Mesendoderm (in vitro differentiated cells): ENCODE results near the gene MAVS.
"Not testable (repeated sequence)": the region's sequence is repeated elsewhere in the genome, so short reads cannot be mapped to it uniquely, and the experiment has no call there.

Experiments
- DNase-seq: peaks from one replicate; pipeline ENCODE4 v3.0.0; 2013
- H2AK5ac ChIP-seq: 2 replicates; pipeline ENCODE4 v1.6.1; 2013; ENCODE audit warnings: low read length, inconsistent platforms
- H2BK120ac ChIP-seq: 2 replicates; pipeline ENCODE4 v1.6.1; 2013; ENCODE audit warnings: low read depth, mild to moderate bottlenecking, low read length, moderate library complexity, mixed read lengths
- H2BK15ac ChIP-seq: replicated peaks from 2 replicates; pipeline ENCODE4 v1.6.1; 2013; ENCODE audit warnings: low read depth, mild to moderate bottlenecking, moderate library complexity
- H2BK5ac ChIP-seq: 2 replicates; pipeline ENCODE4 v1.6.1; 2013; ENCODE audit warnings: low read length, inconsistent platforms
- H3K18ac ChIP-seq: 2 replicates; pipeline ENCODE4 v1.6.1; 2013; ENCODE audit warnings: mild to moderate bottlenecking, low read length, mixed read lengths
- H3K23ac ChIP-seq: one replicate; pipeline ENCODE4 v1.6.1; 2013; ENCODE audit warnings: low read length
- H3K27ac ChIP-seq: 2 replicates; pipeline ENCODE4 v1.5.1; 2013; ENCODE audit warnings: low read depth, mild to moderate bottlenecking, inconsistent platforms, low read length, moderate library complexity
- H3K27me3 ChIP-seq: 2 replicates; pipeline ENCODE4 v1.6.1; 2013; ENCODE audit warnings: low read length, control low read depth, mild to moderate bottlenecking, inconsistent platforms; ENCODE audit not compliant: insufficient read depth, poor library complexity
- H3K36me3 ChIP-seq: 2 replicates; pipeline ENCODE4 v1.6.1; 2013; ENCODE audit warnings: low read length, inconsistent platforms; ENCODE audit not compliant: control insufficient read depth, insufficient read depth
- H3K4ac ChIP-seq: one replicate; pipeline ENCODE4 v1.6.1; 2013; ENCODE audit warnings: low read depth, mild to moderate bottlenecking, low read length, moderate library complexity
- H3K4me1 ChIP-seq: 2 replicates; pipeline ENCODE4 v1.6.1; 2013; ENCODE audit warnings: low read depth, low read length, inconsistent platforms; ENCODE audit not compliant: control insufficient read depth
- H3K4me2 ChIP-seq: 2 replicates; pipeline ENCODE4 v1.6.1; 2013; ENCODE audit warnings: low read length
- H3K4me3 ChIP-seq: 2 replicates; pipeline ENCODE4 v1.5.1; 2013; ENCODE audit warnings: mild to moderate bottlenecking, low read length
- H3K56ac ChIP-seq: one replicate; pipeline ENCODE4 v1.6.1; 2013; ENCODE audit warnings: low read length
- H3K79me1 ChIP-seq: 2 replicates; pipeline ENCODE4 v1.6.1; 2013; ENCODE audit warnings: low read length, inconsistent platforms
- H3K79me2 ChIP-seq: 2 replicates; pipeline ENCODE4 v1.6.1; 2013; ENCODE audit warnings: mild to moderate bottlenecking, low read length; ENCODE audit not compliant: control insufficient read depth, insufficient read depth
- H3K9ac ChIP-seq: 2 replicates; pipeline ENCODE4 v1.6.1; 2013; ENCODE audit warnings: low read length, inconsistent platforms
- H4K5ac ChIP-seq: one replicate; pipeline ENCODE4 v1.6.1; 2013; ENCODE audit warnings: low read length
- H4K8ac ChIP-seq: one replicate; pipeline ENCODE4 v1.6.1; 2013; ENCODE audit warnings: low read depth, mild to moderate bottlenecking, control low read depth, low read length, moderate library complexity
- WGBS: extraction: QIAGEN DNeasy Blood & Tissue Kit; methylation state at CpG from one replicate; pipeline ENCODE4 v1.1.7; 2013; ENCODE audit warnings: low lambda C conversion rate, missing lambda C conversion rate; ENCODE audit not compliant: insufficient coverage; ENCODE audit errors: extremely low coverage; 5-methylcytosine and 5-hydroxymethylcytosine counted together

Gene MAVS

DNA sequence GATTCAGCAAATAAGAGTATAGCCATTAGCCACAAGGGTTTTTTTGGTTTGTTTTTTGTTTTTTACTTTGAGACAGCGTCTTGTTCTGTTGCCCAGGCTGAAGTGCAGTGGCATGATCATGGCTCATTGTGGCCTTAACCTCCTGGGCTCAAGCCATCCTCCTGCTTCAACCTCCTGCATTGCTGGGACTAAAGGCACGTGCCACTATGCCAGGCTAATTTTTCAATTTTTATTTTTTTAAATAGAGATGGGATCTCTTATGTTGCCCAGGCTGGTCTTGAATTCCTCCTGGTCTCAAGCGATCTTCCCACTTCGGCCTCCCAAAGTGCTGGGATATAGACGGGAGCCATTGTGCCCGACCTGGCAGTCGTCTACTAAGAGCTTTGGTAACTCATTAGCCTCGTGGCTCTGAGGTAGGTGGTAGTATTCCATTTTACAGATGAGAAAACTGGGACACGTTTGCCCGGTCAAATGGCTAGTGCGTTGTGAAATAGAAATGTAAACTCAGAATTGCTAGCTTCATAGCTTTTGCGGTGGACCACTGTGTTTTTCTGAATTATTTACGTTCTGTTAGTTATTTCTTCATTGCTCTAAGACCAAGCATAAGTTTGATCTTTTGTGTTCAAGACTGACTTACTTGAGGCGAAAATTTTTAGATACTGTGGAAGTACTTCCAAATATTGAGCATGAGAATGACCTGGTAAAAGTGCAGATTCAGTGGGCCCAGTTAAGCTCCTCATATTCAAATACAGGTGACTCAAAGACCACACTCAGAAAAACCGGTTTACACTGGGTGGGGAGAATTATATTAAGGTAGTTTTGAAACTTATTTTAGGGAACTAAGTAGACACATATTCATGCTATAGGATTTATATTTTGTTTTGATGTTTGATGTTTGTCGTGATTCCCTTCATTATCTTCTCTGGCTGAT lies 44.6 kb downstream of the MAVS start:
- H3K36me3 ChIP-seq, result peaks cover 3% of the 10 kb centered on the region
- no peaks in the 10 kb centered on the region for H3K27me3 ChIP-seq
- no CpG with 5 or more reads among the region's 16 CpGs for WGBS
- H3K4ac ChIP-seq, result no peak overlapping the region
- DNase-seq, result no peak
- H3K18ac ChIP-seq, result no peak overlapping the region
- no peak overlapping the region for H4K8ac ChIP-seq
- H3K79me2 ChIP-seq, result peaks cover 75% of the 10 kb centered on the region
- no peak overlapping the region for H3K23ac ChIP-seq
- peak overlapping the region; percentile 95 for H3K4me3 ChIP-seq
- H3K4me2 ChIP-seq, result peak overlapping the region; percentile 52
- peak overlapping the region; percentile 96 for H3K56ac ChIP-seq
- H2BK5ac ChIP-seq, result no peak overlapping the region
- H3K27ac ChIP-seq, result no peak overlapping the region
- H3K4me1 ChIP-seq, result peaks cover 10% of the 10 kb centered on the region
- H3K79me1 ChIP-seq, result peaks cover 7% of the 10 kb centered on the region
- H2BK120ac ChIP-seq, result no peak overlapping the region
- H2AK5ac ChIP-seq, result no peak overlapping the region
- peak overlapping the region; percentile 99 for H3K9ac ChIP-seq
- no peak overlapping the region for H2BK15ac ChIP-seq
- no peak overlapping the region for H4K5ac ChIP-seq

DNA sequence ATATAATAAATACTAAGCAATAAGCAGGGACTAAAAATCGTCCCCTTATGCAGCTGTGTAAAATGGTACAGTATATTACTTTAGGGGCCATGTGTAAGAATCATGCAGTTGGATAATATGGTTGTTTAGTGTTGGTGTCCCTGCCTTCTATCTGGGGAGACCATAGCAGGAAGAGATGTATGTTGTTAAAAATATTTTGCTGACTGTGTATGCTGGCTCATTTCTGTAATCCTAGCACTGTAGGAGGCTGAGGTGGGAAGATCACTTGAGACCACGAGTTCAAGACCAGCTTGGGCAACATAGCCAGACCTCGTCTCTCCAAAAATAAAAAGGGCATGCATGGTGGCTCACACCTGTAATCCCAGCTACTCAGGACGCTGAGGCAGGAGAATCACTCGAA lies 48.2 kb downstream of the MAVS start:
- Histone ChIP-seq H3K79me2 (peaks cover 93% of the 10 kb centered on the region), H3K4me3 (no peak overlapping the region), H3K27me3 (no peaks in the 10 kb centered on the region), H2BK5ac (no peak overlapping the region), H2BK15ac (no peak overlapping the region), H3K56ac (no peak overlapping the region), H3K36me3 (peaks cover 3% of the 10 kb centered on the region), H3K4ac (no peak overlapping the region), H3K27ac (no peak overlapping the region), H3K23ac (no peak overlapping the region), H3K79me1 (no peaks in the 10 kb centered on the region), H2BK120ac (no peak overlapping the region), H3K4me1 (peaks cover 9% of the 10 kb centered on the region), H4K8ac (no peak overlapping the region), H3K9ac (no peak overlapping the region), H3K18ac (no peak overlapping the region), H3K4me2 (no peak overlapping the region), H2AK5ac (no peak overlapping the region), H4K5ac (no peak overlapping the region)
- no CpG with 5 or more reads among the region's 5 CpGs for WGBS
- no peak for DNase-seq

DNA sequence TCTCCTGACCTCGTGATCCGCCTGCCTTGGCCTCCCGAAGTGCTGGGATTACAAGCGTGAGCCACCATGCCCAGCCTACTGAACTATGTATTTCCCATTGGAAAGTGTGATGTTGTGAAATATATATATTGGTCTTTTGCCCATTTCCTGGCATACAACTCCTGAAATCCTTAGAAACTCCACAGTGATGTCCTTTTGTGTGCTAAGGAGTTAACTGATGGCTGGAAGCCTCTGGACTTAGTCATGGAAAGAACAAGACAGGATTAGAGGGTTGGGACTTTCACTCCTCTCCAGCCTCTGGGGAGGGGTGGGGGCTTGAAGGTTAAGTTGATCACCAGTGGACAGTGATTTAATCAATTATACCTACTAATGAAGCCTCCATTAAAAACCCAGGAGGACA lies 49.7 kb downstream of the MAVS start:
- Histone ChIP-seq H2BK5ac (no peak overlapping the region), H3K9ac (no peak overlapping the region), H3K18ac (no peak overlapping the region), H2BK15ac (no peak overlapping the region), H4K8ac (no peak overlapping the region), H4K5ac (no peak overlapping the region), H3K4ac (no peak overlapping the region), H2AK5ac (no peak overlapping the region), H3K36me3 (peaks cover 3% of the 10 kb centered on the region), H3K79me1 (no peaks in the 10 kb centered on the region), H3K4me3 (no peak overlapping the region), H3K4me2 (no peak overlapping the region), H2BK120ac (no peak overlapping the region), H3K56ac (no peak overlapping the region), H3K4me1 (peaks cover 9% of the 10 kb centered on the region), H3K23ac (no peak overlapping the region), H3K79me2 (peaks cover 87% of the 10 kb centered on the region), H3K27me3 (no peaks in the 10 kb centered on the region), H3K27ac (no peak overlapping the region)
- no peak for DNase-seq
- no CpG with 5 or more reads among the region's 4 CpGs for WGBS

DNA sequence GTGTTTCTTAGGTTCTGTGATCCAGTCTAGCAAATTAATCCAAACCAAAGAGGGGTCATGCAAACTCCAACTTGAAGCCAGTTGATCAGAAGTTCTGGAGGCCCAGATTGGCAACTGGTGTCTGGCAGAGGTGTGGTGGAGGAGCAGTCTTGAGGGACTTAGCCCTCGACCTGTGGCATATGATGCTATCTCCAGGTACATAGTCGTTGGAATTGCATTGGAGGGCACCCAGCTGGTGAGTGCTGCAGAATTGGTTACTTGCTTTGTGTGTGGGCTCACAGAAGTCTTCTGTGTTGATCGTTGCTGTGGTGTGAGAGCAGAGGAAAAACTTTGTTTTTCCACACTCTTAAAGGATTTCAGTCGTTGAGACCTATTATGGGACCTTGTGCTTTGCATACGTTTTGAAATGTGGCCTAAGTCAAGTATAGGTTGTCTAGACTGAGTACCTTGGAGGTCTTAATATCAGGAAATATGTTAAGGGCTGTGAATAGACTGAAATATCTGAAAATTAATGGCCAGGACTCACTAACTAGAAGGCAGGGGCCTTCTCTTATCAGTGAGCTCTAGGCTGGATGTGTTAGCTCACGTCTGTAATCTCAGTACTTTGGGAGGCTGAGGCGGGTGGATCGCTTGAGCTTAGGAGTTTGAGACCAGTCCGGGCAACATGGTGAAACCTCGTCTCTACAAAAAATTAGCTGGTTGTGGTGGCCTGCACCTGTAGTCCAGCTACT lies 50.4 kb downstream of the MAVS start:
- Histone ChIP-seq H2BK15ac (no peak overlapping the region), H4K5ac (no peak overlapping the region), H3K27ac (no peak overlapping the region), H3K18ac (no peak overlapping the region), H2BK120ac (no peak overlapping the region), H3K4me1 (peaks cover 9% of the 10 kb centered on the region), H3K27me3 (no peaks in the 10 kb centered on the region), H2BK5ac (no peak overlapping the region), H3K23ac (no peak overlapping the region), H4K8ac (no peak overlapping the region), H3K9ac (peak overlapping the region; percentile 11), H3K56ac (peak overlapping the region; percentile 49), H3K79me1 (no peaks in the 10 kb centered on the region), H3K79me2 (peaks cover 86% of the 10 kb centered on the region), H3K4ac (no peak overlapping the region), H3K36me3 (peaks cover 3% of the 10 kb centered on the region), H3K4me3 (no peak overlapping the region), H3K4me2 (no peak overlapping the region), H2AK5ac (no peak overlapping the region)
- no peak for DNase-seq
- WGBS, result no CpG with 5 or more reads among the region's 10 CpGs

DNA sequence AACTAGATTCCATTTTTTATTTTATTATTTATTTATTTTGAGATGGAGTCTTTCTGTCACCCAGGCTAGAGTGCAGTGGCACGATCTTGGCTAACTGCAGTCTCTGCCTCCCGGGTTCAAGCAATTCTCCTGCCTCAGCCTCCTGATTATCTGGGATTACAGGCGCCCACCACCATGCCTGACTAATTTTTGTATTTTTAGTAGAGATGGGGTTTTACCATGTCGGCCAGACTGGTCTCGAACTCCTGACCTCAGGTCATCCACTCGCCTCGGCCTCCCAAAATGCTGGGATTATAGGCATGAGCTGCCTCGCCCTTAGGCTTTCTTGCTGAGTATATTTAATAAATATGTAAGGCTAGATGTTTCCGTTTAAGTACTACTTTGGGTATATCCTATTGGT lies 51.5 kb downstream of the MAVS start:
- not testable (repeated sequence) for H3K79me1 ChIP-seq, DNase-seq, H3K9ac ChIP-seq, H3K4me1 ChIP-seq, H3K27me3 ChIP-seq, H3K4me2 ChIP-seq, H3K36me3 ChIP-seq, H3K23ac ChIP-seq, H3K4me3 ChIP-seq, H4K5ac ChIP-seq, H3K27ac ChIP-seq, H2AK5ac ChIP-seq, H2BK120ac ChIP-seq, H2BK5ac ChIP-seq, H3K56ac ChIP-seq, H3K18ac ChIP-seq, H3K4ac ChIP-seq, H2BK15ac ChIP-seq, H4K8ac ChIP-seq
- no CpG with 5 or more reads among the region's 9 CpGs for WGBS
- H3K79me2 ChIP-seq, result peaks cover 84% of the 10 kb centered on the region
